HCEC 1CT (cell line): ENCODE measurements around the gene LDHAL6B.

Experiments used
- DNase-seq: peaks from one replicate; pipeline ENCODE4 v3.0.0-alpha.2; 2017

Gene LDHAL6B

DNA sequence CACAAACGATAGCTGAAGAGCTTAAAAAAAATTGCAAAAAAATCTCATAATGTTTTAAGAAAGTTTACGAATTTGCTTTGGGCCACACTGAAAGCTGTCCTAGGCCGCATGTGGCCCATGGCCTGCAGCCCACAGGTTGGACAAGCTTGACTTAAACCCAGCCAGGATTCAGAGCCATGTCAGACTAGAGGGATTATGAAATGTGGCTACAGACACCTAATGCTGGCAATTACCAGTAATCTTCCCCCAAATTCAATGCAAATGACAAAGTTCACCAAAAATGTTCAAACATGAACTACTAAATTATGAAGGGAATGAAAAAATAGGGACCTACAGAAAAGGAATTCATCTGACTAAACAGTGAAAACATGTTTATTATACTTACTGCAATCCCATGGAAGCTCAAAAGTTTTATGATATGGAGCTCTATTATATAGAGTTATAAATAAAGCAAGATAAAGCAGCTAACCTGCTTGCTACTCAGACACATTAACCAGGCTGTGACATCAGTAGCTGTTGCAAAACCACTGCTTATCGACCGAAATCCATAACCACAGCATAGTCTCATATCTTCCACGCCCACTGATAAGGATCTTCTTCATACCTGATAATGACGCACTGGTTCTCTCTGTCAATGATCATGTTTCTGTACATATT lies 49.2 kb downstream of the LDHAL6B start:
- no peak for DNase-seq

- no peak for DNase-seq
Measured at GRCh38 chr15:59256482-59256881, 49.8 kb downstream of the LDHAL6B start.

DNA sequence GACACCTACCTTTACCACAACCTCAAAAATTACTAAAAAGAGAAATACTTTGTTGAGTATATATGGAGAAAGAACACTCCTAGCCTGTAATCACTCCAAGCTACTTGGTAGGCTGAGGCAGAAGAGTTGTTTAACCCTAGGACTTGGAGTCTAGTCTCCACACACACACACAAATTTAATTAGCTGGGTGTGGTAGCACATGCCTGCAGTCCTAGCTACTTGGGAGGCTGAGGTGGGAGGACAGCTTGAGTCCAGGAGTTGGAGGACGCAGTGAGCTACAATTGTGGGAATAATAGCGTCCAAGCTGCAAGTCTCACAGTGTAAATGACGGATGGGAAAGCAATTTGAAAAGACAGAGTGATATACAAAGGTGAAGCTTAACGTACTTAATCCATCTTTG lies 50.5 kb downstream of the LDHAL6B start:
- DNase-seq: no peak
